ENCODE data around the gene SLC46A3. TPM values are rescaled to one million over a fixed set of nuclear protein-coding genes. Genes with fewer than 3 reads are reported as not detected.

SLC46A3 gene
- total RNA-seq, 1 experiment from 2014 or later, result 0.84 TPM

DNA sequence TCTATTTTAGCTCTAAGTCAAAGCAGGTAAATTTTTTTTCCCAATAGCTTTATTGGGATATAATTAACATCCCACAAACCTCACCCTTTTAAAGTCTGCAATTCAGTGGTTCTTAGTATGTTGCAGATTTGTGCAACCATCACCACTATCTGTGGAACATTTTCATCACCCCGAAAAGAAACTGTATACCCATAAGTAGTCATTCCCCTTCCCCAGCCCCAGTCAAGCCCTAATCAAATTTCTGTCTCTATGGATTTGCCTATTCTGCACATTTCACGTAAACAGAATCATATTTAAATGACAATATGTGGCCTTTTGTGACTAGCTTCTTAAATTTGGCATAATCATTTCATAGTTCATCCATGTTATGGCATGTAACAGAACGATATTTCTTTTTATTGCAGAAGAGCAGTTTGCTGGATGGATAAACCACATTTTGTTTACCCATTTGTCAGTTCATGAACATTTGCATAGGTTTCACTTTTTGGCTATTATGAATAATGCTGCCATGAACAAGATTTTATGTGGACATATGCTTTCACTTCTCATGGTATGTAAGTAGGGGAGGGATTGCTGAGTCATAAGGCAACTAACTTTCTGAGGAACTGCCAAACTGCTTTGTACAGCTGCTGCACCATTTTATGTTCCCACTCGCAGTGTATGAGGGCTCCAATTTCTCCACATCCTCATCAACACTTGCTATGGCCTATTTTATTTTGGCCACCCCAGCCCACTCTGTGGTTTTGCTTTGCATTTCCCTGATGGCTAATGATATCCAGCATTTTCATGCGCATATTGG is 10.9 kb downstream of the SLC46A3 start:
- Histone ChIP-seq H3K4me2 (ENCODE audit: low read length) (peak overlapping the region; percentile 35), H3K27me3 (ENCODE audit: low read length) (no peaks in the 10 kb centered on the region), H3K79me2 (ENCODE audit: low read length) (no peaks in the 10 kb centered on the region), H2AFZ (ENCODE audit: low read length) (peak overlapping the region; percentile 61; the same call in 1 of the 2 replicates), H3K9me3 (ENCODE audit: low read length) (no peaks in the 10 kb centered on the region), H4K20me1 (ENCODE audit: low read length) (no peaks in the 10 kb centered on the region), H3K9me2 (replicated peaks; ENCODE audit: low read length) (no peaks in the 10 kb centered on the region), H3F3A (ENCODE audit: low read length, unreplicated experiment) (no peaks in the 10 kb centered on the region), H3K4me3 (ENCODE audit: low read length) (no peak overlapping the region), H3K4me1 (ENCODE audit: insufficient read depth, low read length) (peaks cover 13% of the 10 kb centered on the region), H3K9ac (ENCODE audit: low read length) (no peak overlapping the region), H3K27ac (ENCODE audit: low read length) (peak overlapping the region; percentile 64), H3K36me3 (ENCODE audit: low read depth, low read length) (no peaks in the 10 kb centered on the region)
- ChIA-PET POLR2A (ENCODE audit: unreplicated experiment) (no interaction called here), CTCF (no interaction called here)
- ATAC-seq (peak; percentile 92), DNase-seq (peak; percentile 72)
- intact Hi-C loops (cut with micrococcal nuclease), result no loop called here
- no TSS peak for BruUV-seq (replicated peaks)
- no peak for TF ChIP-seq EZH2phosphoT487 (IDR thresholded peaks at IDR 0.05; ENCODE audit: borderline replicate concordance, low read length)
- TF ChIP-seq, protein P1, sequence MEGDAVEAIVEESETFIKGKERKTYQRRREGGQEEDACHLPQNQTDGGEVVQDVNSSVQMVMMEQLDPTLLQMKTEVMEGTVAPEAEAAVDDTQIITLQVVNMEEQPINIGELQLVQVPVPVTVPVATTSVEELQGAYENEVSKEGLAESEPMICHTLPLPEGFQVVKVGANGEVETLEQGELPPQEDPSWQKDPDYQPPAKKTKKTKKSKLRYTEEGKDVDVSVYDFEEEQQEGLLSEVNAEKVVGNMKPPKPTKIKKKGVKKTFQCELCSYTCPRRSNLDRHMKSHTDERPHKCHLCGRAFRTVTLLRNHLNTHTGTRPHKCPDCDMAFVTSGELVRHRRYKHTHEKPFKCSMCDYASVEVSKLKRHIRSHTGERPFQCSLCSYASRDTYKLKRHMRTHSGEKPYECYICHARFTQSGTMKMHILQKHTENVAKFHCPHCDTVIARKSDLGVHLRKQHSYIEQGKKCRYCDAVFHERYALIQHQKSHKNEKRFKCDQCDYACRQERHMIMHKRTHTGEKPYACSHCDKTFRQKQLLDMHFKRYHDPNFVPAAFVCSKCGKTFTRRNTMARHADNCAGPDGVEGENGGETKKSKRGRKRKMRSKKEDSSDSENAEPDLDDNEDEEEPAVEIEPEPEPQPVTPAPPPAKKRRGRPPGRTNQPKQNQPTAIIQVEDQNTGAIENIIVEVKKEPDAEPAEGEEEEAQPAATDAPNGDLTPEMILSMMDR (conservative IDR thresholded peaks at IDR 0.05; ENCODE audit: low read depth, low read length), result no peak

DNA sequence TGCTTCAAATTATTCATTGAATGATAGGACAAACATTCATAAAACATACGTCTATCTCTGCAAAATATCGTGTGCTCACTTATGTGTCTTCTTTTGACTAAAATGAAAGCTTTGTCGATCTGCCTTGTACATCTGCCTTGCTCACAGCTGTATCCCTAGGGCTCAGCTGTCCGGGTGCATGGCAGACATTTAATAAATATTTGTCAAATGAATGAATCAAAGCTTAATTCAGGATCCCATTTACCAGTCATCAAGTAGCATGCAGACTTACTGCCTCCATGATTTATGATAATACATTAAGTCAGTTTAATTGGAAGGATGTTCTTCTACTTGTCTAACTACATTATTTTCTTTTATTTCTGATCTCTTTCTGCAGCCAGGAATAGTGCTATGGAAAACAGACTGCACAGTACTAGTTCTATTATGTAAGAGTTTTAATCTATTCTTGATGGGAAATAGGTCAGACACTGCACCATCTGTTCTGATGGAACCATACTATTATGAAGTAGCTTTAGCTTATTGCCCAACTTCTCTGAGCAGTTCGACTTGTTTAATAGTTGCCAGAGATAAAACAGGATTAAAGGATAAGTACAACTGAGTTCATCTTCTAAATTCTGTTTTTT is 13.2 kb downstream of the SLC46A3 start:
- H4K20me1 ChIP-seq (ENCODE audit: low read length), result no peaks in the 10 kb centered on the region
- no peaks in the 10 kb centered on the region for H3K9me3 ChIP-seq (ENCODE audit: low read length)
- no TSS peak for BruUV-seq (replicated peaks)
- intact Hi-C loops (cut with micrococcal nuclease), result no loop called here
- no peaks in the 10 kb centered on the region for H3K27me3 ChIP-seq (ENCODE audit: low read length)
- H3K4me1 ChIP-seq (ENCODE audit: insufficient read depth, low read length), result peaks cover 13% of the 10 kb centered on the region
- ChIA-PET POLR2A (ENCODE audit: unreplicated experiment) (no interaction called here), CTCF (no interaction called here)
- H3F3A ChIP-seq (ENCODE audit: low read length, unreplicated experiment), result no peaks in the 10 kb centered on the region
- ATAC-seq, result no peak
- H3K36me3 ChIP-seq (ENCODE audit: low read depth, low read length), result no peaks in the 10 kb centered on the region
- no peak overlapping the region for H3K4me2 ChIP-seq (ENCODE audit: low read length)
- H3K79me2 ChIP-seq (ENCODE audit: low read length), result no peaks in the 10 kb centered on the region
- DNase-seq, result no peak
- no peak for TF ChIP-seq EZH2 (IDR thresholded peaks at IDR 0.05; ENCODE audit: low read length, unreplicated experiment)
- TF ChIP-seq, protein P1 (conservative IDR thresholded peaks at IDR 0.05; ENCODE audit: low read depth, low read length), result no peak
- TF ChIP-seq EZH2phosphoT487 (IDR thresholded peaks at IDR 0.05; ENCODE audit: borderline replicate concordance, low read length), result no peak
- H3K9ac ChIP-seq (ENCODE audit: low read length), result no peak overlapping the region
- H3K9me2 ChIP-seq (replicated peaks; ENCODE audit: low read length), result no peaks in the 10 kb centered on the region
- no peak overlapping the region for H3K27ac ChIP-seq (ENCODE audit: low read length)
- no peak overlapping the region for H3K4me3 ChIP-seq (ENCODE audit: low read length)
- no peak overlapping the region for H2AFZ ChIP-seq (ENCODE audit: low read length)

DNA sequence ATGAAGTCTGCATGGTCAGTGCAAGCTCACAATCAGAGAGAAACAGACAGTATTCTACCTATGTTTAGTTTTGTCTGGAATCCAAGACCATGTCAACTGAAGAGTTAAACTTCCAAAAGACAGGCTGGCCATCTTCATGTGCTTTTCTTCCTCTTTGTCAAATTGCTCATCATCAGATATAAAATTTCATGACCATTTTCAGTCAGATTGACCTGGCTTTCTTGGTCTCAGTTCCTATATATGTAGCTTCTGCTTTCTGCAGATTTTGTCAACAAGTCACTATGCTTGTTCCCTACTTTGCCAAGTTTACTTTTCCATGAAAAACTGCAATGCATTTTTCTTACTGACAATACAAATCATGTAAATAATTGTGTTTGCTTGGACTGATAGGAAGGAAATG is 13.9 kb downstream of the SLC46A3 start:
- CTCF ChIA-PET, result no interaction called here

More for the DNA sequence above, 13.9 kb downstream of the SLC46A3 start:
- no peaks in the 10 kb centered on the region for H3K79me2 ChIP-seq (ENCODE audit: low read length)
- ATAC-seq (no peak), DNase-seq (no peak)
- no peaks in the 10 kb centered on the region for H4K20me1 ChIP-seq (ENCODE audit: low read length)
- H3K9me3 ChIP-seq (ENCODE audit: low read length), result no peaks in the 10 kb centered on the region
- POLR2A ChIA-PET (ENCODE audit: unreplicated experiment), result no interaction called here
- TF ChIP-seq EZH2phosphoT487 (IDR thresholded peaks at IDR 0.05; ENCODE audit: borderline replicate concordance, low read length) (no peak), EZH2 (IDR thresholded peaks at IDR 0.05; ENCODE audit: low read length, unreplicated experiment) (no peak)
- TF ChIP-seq, protein P1 (conservative IDR thresholded peaks at IDR 0.05; ENCODE audit: low read depth, low read length), result no peak
- H3K36me3 ChIP-seq (ENCODE audit: low read depth, low read length), result no peaks in the 10 kb centered on the region
- H3K4me1 ChIP-seq (ENCODE audit: insufficient read depth, low read length), result peaks cover 10% of the 10 kb centered on the region
- no peak overlapping the region for H2AFZ ChIP-seq (ENCODE audit: low read length)
- H3K9ac ChIP-seq (ENCODE audit: low read length), result no peak overlapping the region
- H3F3A ChIP-seq (ENCODE audit: low read length, unreplicated experiment), result no peaks in the 10 kb centered on the region
- no peaks in the 10 kb centered on the region for H3K9me2 ChIP-seq (replicated peaks; ENCODE audit: low read length)
- no peak overlapping the region for H3K4me2 ChIP-seq (ENCODE audit: low read length)
- no peak overlapping the region for H3K27ac ChIP-seq (ENCODE audit: low read length)
- H3K27me3 ChIP-seq (ENCODE audit: low read length), result no peaks in the 10 kb centered on the region
- BruUV-seq (replicated peaks), result no TSS peak
- no peak overlapping the region for H3K4me3 ChIP-seq (ENCODE audit: low read length)
- intact Hi-C loops (cut with micrococcal nuclease), result no loop called here

Measured in PC-3 (cell line).